ENCODE results near the gene SAMD11.
A peak's percentile ranks its signal among the peaks of the same experiment; 100 is the strongest.
"Not testable (repeated sequence)": the region's sequence is repeated elsewhere in the genome, so short reads cannot be mapped to it uniquely, and the experiment has no call there.

The SAMD11 gene

DNA sequence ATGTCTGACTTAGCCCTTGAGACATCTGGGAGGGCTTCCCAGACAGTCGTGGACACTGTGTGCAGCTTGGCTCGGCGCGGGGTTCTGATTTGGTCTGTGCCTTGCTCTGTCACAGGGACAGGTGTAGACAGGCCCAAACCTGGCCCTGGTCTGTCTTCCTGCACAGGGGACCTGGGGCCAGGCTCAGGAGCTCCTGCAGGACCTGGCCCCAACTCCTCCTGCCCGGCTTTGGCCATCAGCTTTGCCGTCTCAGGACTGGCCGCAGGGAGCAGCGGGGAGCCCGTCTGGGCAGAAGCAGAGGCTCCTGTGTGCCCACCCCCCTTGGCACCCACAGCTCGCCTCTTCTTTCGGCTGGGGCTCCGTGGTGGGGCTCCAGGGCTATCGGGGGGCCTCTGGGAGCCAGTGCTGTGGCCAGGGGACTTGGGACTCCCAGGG is 56.4 kb downstream of the SAMD11 start:
- DNase-seq: no peak

GRCh38 chr1:980602-981395 is 57.1 kb downstream of the SAMD11 start:
- DNase-seq: no peak

- no peak for DNase-seq
These were observed 57.8 kb downstream of the SAMD11 start for GRCh38 chr1:981491-981954.

DNA sequence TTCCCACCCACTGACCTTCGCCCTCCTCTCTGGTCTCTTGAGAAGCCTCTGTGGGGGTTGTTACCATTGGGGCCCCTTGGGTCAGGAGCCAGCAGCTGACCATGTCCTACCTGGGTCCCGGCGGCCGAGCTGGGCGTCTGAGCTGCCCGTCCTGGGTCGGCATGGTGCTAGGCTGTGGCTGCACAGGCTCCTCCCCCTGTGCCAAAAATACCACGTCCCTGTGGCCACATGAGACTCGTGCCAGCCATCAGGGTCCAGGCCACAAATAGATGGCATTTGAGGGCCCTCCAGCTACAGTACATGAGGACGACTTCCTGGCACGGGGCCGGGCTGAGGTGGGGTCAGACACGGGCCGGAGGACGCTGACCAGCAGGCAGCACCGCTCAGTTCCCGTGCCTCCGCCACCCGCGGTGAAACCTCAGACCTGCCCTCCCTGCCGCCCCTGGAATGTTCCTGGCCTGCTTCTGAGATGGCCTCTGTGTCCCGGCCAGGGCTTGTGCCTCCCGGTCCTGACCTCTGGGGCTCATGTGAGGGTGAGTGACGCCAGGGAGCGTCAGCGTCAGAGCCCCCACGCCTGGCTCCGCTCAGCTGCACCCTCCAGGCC is 58.3 kb downstream of the SAMD11 start, which contains the start of gene PERM1:
Gene PERM1 (minus strand): TSS at position 139 of the 604 bp plus-strand sequence. CDS start 1,064 bp downstream, outside the sequence.
- no peak for DNase-seq

DNA sequence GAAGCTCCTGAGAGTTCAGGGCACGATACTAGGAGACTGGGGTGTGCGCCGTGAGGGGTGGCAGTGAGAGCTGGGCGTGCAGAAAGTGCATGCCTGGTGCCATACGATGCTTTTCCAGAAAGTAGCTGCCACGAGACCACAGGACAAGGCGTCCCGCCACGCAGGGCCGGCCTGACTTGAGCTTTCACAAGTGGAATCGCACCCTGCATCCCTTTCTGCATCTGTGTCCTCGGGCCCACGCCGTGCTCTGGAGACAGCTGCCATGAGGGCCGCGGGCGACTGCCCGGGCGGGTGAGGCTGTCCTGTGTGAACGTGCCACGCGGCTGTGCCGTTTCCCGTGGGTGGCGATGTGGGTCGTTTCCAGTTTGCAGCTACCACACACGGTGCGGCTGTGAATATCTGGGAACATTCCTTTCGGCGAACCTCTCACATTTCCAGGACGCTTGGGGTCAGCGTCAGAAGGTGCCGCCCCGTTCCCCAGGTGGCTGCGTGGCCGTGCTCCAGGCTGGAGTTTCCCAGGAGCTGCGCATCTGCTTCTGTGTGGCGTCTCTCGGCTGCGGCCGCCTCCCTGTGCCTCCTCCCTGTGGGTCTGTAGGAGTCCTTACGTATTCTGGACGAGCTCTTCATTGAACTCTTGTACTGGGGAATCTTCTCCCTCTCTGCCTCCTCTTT is 59.2 kb downstream of the SAMD11 start:
- DNase-seq: peak in 1 of 5 donors; percentile 10

- DNase-seq: peak in 3 of 5 donors; percentile 50 to 53 (median 52)
These were observed 60.2 kb downstream of the SAMD11 start for GRCh38 chr1:983798-984475.

DNA sequence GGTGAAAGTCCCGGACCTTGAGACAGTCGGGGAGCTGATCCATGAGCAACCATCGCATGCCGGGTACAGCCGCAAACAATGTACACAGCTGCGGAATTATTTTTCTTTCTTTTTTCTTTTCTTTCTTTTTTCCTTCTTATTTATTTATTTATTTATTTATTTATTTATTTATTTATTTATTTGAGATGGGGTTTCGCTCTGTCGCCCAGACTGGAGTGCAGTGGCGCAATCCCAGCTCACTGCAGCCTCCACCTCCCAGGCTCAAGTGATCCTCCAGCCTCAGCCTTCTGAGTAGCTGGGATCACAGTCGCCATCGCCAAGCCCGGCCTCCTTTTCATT is 60.7 kb downstream of the SAMD11 start:
- no peak for DNase-seq

GRCh38 chr1:985126-985525 is 61.4 kb downstream of the SAMD11 start:
- DNase-seq: no peak

- not testable (repeated sequence) for DNase-seq
These were observed 64.3 kb downstream of the SAMD11 start for GRCh38 chr1:988061-988460.

DNA sequence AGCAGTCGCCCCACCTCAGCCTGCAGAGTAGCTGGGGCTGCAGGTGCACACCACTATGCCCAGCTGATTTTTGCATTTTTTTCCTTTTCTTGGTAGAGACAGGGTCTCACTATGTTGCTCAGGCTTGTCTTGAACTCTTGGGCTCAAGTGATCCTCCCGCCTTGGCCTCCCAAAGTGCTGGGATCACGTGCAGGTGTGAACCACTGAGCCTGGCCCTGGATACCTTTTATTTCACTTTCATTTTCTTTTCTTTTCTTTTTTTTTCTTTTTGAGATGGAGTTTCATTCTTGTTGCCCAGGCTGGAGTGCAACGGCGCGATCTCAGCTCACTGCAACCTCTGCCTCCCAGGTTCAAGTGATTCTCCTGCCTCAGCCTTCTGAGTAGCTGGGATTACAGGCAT is 67.6 kb downstream of the SAMD11 start:
- DNase-seq: not testable (repeated sequence)

DNA sequence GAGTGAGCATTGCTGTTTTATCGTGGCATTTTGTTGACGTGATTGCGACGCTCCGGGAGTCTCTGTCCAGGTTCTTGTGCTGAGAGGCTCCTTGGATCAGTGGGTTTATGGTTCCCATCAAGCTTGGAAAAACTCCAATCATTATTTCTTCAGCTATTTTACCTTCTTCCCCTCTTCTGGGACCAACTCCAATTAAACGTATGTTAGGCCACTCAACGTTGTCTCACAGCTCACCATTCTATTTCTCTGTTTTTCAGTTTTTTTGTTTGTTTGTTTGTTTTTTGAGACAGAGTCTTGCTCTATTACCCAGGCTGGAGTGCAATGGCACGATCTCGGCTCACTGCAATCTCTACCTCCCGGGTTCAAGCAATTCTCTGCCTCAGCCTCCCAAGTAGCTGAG is 68.2 kb downstream of the SAMD11 start:
- no peak for DNase-seq

DNA sequence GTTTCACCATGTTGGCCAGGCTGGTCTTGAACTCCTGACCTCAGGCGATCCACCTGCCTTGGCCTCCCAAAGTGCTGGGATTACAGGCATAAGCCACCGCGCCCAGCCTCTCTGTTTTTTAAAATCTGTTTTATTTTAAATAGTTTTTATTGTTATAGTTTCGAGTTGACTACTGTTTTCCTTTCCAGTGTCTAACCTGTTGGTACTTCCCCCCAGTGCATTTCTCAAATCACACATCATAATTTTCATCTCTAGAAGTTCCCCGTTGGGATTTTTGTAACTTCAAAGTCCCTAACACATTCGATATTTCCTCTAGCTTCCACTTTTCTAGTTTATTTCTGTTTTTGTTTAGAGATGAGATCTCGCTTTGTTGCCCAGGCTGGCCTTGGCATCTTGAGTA is 68.6 kb downstream of the SAMD11 start:
- no peak for DNase-seq

DNA sequence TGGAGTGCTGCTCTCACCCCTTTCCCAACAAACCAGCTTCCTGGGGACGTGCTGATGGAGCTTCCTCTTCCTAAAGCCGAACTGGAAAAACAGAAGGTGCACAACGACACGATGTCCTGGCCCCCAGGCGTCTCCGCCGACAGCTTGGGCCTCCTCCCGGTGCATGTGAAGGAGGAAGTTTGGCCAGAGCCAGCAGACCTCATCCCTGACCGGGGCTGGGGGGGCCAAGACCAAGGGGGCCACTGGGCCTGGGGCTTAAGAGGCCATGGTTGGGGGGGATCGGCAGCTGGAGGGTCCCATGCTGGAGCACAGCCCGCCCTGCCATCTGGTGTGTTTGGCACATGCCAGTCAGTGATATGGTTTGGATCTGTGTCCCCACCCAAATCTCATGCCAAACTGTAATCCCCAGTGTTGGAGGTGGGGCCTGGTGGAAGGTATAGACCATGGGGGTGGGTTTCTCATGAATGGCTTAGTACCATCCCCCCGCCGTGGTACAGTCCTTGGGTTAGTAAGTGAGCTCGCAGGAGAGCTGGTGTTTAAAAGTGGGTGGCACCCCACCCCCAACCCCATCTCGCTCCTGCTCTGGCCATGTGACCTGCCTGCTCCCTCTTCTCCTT is 69.8 kb downstream of the SAMD11 start:
- DNase-seq: no peak
